Neural cell (in vitro differentiated cells): ENCODE data around the gene PNPLA7.
"Not testable (repeated sequence)": the region's sequence is repeated elsewhere in the genome, so short reads cannot be mapped to it uniquely, and the experiment has no call there.

Source experiments
- CTCF ChIP-seq: fragments of 450-650 bp; IDR thresholded peaks from 2 replicates; pipeline ENCODE4 v1.5.1; 2014; ENCODE audit warnings: antibody characterized with exemption, mild to moderate bottlenecking, moderate library complexity; ENCODE audit not compliant: poor library complexity, severe bottlenecking
- EP300 ChIP-seq: fragments of 450-650 bp; conservative IDR thresholded peaks from 2 replicates; pipeline ENCODE4 v1.6.1; 2014; ENCODE audit warnings: antibody characterized with exemption, mild to moderate bottlenecking, moderate library complexity; ENCODE audit not compliant: poor library complexity, severe bottlenecking
- EZH2 ChIP-seq: fragments of 200-600, 300-800 bp; shearing (Covaris generic), sonication (generic); IDR thresholded peaks from 2 replicates; pipeline ENCODE4 v1.6.1; 2014; ENCODE audit warnings: antibody characterized with exemption, low read length, borderline replicate concordance, mild to moderate bottlenecking; ENCODE audit not compliant: insufficient read depth, poor library complexity, severe bottlenecking
- POLR2AphosphoS5 ChIP-seq: IDR thresholded peaks from 2 replicates; pipeline ENCODE4 v1.6.1; 2012
- SMC3 ChIP-seq: fragments of 450-650 bp; conservative IDR thresholded peaks from 2 replicates; pipeline ENCODE4 v1.6.1; 2014; ENCODE audit warnings: antibody characterized with exemption, mild to moderate bottlenecking, moderate library complexity; ENCODE audit not compliant: poor library complexity
- TF ChIP-seq, protein P1 (sequence below): IDR thresholded peaks from 2 replicates; pipeline ENCODE4 v1.6.1; 2012; ENCODE audit warnings: borderline replicate concordance

GRCh38 chr9:137550958-137551263 lies 709 bp upstream of the PNPLA7 start:
- not testable (repeated sequence) for TF ChIP-seq SMC3, CTCF, POLR2AphosphoS5, EP300, EZH2
- TF ChIP-seq, protein P1, sequence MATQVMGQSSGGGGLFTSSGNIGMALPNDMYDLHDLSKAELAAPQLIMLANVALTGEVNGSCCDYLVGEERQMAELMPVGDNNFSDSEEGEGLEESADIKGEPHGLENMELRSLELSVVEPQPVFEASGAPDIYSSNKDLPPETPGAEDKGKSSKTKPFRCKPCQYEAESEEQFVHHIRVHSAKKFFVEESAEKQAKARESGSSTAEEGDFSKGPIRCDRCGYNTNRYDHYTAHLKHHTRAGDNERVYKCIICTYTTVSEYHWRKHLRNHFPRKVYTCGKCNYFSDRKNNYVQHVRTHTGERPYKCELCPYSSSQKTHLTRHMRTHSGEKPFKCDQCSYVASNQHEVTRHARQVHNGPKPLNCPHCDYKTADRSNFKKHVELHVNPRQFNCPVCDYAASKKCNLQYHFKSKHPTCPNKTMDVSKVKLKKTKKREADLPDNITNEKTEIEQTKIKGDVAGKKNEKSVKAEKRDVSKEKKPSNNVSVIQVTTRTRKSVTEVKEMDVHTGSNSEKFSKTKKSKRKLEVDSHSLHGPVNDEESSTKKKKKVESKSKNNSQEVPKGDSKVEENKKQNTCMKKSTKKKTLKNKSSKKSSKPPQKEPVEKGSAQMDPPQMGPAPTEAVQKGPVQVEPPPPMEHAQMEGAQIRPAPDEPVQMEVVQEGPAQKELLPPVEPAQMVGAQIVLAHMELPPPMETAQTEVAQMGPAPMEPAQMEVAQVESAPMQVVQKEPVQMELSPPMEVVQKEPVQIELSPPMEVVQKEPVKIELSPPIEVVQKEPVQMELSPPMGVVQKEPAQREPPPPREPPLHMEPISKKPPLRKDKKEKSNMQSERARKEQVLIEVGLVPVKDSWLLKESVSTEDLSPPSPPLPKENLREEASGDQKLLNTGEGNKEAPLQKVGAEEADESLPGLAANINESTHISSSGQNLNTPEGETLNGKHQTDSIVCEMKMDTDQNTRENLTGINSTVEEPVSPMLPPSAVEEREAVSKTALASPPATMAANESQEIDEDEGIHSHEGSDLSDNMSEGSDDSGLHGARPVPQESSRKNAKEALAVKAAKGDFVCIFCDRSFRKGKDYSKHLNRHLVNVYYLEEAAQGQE, result not testable (repeated sequence)
